22Rv1 (cell line): Measurements from ENCODE around the gene ZBTB20.

Experiments used
- ZFX ChIP-seq: fragments of 450-650 bp; IDR thresholded peaks from 2 replicates; pipeline ENCODE4 v1.6.1; 2017; ENCODE audit warnings: antibody characterized with exemption, borderline replicate concordance
- TF ChIP-seq, protein P1 (sequence below): fragments of 450-650 bp; IDR thresholded peaks from 2 replicates; pipeline ENCODE4 v1.5.1; 2017; ENCODE audit warnings: mild to moderate bottlenecking

DNA sequence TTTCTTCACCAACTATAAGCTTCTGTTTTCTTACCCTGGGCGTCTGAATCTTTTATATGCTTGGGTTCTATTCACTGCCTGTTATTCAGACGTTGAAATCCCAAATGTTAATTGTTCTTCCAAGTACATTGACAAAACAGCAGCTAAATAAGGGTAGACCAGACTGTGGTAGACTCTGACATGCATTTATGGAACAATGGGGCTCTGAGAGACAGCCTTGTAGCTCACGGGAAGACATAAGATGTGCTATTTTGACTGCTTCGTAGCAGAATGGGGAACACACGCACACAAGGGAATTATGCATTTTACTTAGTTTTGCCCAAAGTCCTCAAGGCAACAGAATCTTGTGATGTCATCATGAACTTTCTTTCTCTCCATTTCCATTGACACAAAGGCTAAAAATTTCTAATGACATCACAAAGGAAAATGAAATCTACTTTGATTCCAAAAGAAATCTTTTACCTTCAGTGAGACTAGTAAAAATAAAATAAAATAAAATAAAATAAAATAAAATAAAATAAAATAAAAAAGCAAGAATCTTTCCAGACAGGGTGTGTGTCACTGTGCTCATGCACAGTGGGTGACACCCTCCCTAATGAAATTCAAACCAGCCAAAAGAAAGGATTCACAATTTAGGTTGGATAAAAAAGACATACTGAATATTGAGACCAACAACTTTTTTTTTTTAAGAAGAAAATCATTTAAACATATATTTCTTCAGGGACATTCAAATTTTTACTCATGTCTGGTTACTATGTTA lies 346.6 kb downstream of the ZBTB20 start:
- TF ChIP-seq, protein P1, sequence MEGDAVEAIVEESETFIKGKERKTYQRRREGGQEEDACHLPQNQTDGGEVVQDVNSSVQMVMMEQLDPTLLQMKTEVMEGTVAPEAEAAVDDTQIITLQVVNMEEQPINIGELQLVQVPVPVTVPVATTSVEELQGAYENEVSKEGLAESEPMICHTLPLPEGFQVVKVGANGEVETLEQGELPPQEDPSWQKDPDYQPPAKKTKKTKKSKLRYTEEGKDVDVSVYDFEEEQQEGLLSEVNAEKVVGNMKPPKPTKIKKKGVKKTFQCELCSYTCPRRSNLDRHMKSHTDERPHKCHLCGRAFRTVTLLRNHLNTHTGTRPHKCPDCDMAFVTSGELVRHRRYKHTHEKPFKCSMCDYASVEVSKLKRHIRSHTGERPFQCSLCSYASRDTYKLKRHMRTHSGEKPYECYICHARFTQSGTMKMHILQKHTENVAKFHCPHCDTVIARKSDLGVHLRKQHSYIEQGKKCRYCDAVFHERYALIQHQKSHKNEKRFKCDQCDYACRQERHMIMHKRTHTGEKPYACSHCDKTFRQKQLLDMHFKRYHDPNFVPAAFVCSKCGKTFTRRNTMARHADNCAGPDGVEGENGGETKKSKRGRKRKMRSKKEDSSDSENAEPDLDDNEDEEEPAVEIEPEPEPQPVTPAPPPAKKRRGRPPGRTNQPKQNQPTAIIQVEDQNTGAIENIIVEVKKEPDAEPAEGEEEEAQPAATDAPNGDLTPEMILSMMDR, result no peak
- no peak for TF ChIP-seq ZFX
